ENCODE results near the gene RFNG.

Gene RFNG

DNA sequence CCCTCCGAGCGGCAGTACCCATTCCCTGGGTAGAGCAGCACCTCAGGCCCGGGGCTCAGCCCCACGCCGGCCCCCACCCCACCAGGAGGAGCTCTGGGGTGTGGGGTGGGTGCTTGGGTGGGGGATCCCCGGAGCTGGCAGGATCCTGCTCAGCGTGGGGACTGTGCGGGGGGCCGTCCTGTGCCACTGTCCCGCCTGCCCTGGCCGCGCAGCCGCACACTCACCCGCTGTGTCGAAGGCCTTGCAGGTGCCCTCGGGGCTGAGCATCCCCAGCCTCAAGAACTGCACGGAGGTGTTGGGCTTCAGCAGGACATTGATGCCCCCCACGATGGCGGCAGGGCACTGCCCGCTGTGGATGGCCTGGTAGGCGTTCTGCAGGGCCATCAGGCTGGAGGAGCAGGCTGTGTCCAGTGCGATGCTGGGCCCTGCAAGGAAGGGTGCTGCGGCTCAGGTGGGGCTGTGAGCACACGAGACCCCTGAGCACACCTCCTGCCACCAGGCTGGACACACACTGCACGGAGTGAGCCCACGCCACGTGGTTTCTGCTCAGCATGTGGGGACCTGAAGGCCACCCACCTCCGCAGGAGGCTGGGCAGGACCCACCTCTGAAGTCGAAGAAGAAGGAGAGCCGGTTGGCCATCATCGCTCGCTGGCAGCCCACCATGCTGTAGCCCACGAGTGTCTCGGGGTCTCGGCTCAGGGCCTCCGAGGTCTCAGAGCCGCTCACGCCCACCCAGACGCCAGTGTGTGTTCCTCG lies 41.6 kb upstream of the RFNG start:
- no peak overlapping the region for H3K4me3 ChIP-seq (ENCODE audit: low read depth, low read length)
- TF ChIP-seq MYC (IDR thresholded peaks at IDR 0.05; ENCODE audit: low read depth, low read length) (no peak), POLR2A (IDR thresholded peaks at IDR 0.05; ENCODE audit: extremely low read depth, insufficient read length) (no peak)
- TF ChIP-seq, protein P1, sequence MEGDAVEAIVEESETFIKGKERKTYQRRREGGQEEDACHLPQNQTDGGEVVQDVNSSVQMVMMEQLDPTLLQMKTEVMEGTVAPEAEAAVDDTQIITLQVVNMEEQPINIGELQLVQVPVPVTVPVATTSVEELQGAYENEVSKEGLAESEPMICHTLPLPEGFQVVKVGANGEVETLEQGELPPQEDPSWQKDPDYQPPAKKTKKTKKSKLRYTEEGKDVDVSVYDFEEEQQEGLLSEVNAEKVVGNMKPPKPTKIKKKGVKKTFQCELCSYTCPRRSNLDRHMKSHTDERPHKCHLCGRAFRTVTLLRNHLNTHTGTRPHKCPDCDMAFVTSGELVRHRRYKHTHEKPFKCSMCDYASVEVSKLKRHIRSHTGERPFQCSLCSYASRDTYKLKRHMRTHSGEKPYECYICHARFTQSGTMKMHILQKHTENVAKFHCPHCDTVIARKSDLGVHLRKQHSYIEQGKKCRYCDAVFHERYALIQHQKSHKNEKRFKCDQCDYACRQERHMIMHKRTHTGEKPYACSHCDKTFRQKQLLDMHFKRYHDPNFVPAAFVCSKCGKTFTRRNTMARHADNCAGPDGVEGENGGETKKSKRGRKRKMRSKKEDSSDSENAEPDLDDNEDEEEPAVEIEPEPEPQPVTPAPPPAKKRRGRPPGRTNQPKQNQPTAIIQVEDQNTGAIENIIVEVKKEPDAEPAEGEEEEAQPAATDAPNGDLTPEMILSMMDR (IDR thresholded peaks at IDR 0.05; ENCODE audit: low read depth, low read length): no peak
- TF ChIP-seq, protein P2, sequence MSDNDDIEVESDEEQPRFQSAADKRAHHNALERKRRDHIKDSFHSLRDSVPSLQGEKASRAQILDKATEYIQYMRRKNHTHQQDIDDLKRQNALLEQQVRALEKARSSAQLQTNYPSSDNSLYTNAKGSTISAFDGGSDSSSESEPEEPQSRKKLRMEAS (IDR thresholded peaks at IDR 0.05; ENCODE audit: low read depth, low read length): no peak
- peak; percentile 10 for DNase-seq (ENCODE audit: low read depth)

DNA sequence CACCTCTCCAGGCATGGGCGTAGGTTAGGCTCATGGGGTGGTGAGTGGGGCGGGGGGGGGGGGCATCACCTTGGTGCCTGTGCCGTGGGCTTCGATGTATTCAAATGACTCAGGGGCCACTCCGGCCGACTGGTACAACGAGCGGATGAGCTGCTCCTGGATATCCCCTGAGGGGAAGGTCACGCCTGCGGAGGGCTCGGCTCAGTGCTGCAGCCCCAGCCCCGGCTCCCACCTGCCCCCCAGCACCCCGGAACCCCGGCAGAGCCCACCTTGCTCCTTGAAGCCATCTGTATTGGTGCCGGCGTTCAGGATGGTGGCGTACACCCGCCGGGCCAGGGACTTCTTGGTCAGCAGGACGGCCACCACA lies 41.0 kb upstream of the RFNG start:
- DNase-seq (ENCODE audit: low read depth): no peak
- TF ChIP-seq, protein P2 (IDR thresholded peaks at IDR 0.05; ENCODE audit: low read depth, low read length): no peak
- TF ChIP-seq, protein P1 (IDR thresholded peaks at IDR 0.05; ENCODE audit: low read depth, low read length): no peak
- TF ChIP-seq MYC (IDR thresholded peaks at IDR 0.05; ENCODE audit: low read depth, low read length): no peak
- no peak for TF ChIP-seq POLR2A (IDR thresholded peaks at IDR 0.05; ENCODE audit: extremely low read depth, insufficient read length)
- no peak overlapping the region for H3K4me3 ChIP-seq (ENCODE audit: low read depth, low read length)

DNA sequence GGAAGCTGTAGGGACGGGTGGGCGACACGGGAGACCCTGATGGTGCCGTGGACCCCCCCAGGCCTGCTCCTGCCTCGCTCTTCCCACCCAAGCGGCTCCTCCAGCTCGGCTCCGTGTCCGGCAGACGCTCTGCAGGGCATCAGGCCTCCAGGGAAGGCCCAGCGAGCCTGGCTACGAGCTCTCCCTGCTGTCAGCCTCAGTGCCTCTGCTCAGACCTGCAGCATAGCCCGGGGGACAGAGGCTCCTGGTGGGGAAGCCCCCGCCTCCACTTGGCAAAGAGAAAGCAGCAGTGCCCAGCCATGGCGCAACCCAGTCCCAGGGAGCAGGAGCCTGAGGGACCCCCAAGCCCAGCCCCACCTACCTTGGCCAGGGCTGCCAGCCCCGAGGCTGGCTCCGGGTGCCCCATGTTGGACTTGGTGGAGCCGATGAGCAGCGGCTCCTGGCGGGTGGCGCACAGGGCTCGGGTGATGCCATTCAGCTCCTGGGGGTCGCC lies 40.5 kb upstream of the RFNG start:
- DNase-seq (ENCODE audit: low read depth): no peak
- TF ChIP-seq, protein P2 (IDR thresholded peaks at IDR 0.05; ENCODE audit: low read depth, low read length): no peak
- TF ChIP-seq, protein P1 (IDR thresholded peaks at IDR 0.05; ENCODE audit: low read depth, low read length): no peak
- TF ChIP-seq POLR2A (IDR thresholded peaks at IDR 0.05; ENCODE audit: extremely low read depth, insufficient read length) (no peak), MYC (IDR thresholded peaks at IDR 0.05; ENCODE audit: low read depth, low read length) (no peak)
- no peak overlapping the region for H3K4me3 ChIP-seq (ENCODE audit: low read depth, low read length)

DNA sequence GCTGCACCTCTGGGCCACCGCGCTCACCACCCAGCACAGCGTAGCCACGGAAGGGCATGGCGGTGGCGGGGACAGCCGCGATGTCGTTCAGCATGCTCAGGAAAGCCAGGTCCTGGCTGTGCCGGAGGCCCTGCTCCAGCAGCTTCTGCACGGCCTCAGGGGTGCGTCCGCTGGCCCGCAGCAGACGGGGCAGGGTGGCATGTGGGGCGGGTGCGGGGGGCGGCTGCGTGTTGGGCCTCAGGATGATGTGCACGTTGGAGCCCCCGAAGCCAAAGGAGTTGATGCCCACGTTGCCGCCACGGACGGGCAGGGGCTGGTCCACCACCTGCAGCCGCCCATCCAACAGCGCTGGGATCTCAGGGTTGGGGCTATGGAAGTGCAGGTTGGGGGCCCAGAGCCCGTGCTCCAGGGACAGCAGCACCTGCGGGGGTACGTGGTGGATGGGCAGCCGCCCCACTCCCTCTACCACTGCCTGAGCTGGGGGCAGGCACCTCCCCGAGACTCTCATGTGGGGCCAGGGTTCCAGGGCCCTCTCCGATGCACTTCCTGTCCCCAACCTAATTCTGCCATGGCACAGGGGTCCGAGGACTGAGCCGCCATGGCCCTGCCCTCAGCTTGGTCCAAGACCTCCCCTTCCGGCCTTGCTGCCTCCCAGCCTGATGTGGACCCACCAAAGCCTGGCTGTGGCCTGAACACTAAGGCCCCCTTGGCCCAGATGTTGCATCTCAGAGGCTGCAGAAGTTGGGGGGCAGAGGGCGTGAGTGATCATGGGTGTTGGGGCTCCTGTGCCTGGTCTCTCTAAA lies 39.9 kb upstream of the RFNG start:
- DNase-seq (ENCODE audit: low read depth): no peak
- no peak for TF ChIP-seq POLR2A (IDR thresholded peaks at IDR 0.05; ENCODE audit: extremely low read depth, insufficient read length)
- TF ChIP-seq, protein P2 (IDR thresholded peaks at IDR 0.05; ENCODE audit: low read depth, low read length): no peak
- no peak for TF ChIP-seq MYC (IDR thresholded peaks at IDR 0.05; ENCODE audit: low read depth, low read length)
- TF ChIP-seq, protein P1 (IDR thresholded peaks at IDR 0.05; ENCODE audit: low read depth, low read length): no peak

DNA sequence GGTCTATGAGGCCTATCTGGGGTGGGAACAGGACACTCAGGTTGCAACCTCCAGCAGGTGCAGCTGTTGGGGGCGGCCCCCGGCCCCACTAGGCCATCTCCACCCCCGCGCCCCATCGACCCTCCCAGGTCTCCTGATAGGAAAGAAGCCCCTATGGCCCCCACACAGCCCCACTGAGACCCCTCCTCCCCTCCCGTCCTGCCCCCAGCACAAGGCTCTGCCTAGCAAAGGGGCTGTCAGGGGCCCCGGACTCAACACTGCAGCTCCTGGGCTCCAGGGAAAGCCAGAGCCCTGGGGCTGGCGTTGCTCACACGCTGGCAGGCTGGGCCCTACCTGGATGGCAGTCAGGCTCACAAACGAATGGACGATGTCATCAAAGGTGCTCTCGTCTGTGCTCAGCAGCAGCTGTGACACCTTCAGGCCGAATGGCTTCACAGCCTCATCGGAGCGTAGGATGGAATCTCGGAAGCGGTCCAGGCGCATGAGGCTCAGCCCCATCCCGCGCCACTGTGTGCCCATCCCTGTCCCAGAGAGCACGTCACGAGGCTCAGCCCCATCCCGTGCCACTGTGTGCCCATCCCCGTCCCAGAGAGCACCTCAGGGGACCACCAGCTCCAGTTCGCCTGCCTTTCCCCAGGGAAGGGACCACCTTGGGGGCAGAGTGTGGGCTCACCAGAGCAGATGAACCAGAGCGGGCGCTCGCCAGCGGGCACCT lies 39.1 kb upstream of the RFNG start:
- DNase-seq (ENCODE audit: low read depth): peak; percentile 8
- H3K4me3 ChIP-seq (ENCODE audit: low read depth, low read length): no peak overlapping the region
- TF ChIP-seq POLR2A (IDR thresholded peaks at IDR 0.05; ENCODE audit: extremely low read depth, insufficient read length): no peak
- TF ChIP-seq, protein P1 (IDR thresholded peaks at IDR 0.05; ENCODE audit: low read depth, low read length): no peak

More for the DNA sequence above, 39.9 kb upstream of the RFNG start:
- H3K4me3 ChIP-seq (ENCODE audit: low read depth, low read length): no peak overlapping the region

All from NB4 (cell line).